Transverse colon (tissue), 4 donors: ENCODE results near the gene SLC3A2. TPM values are rescaled to one million over a fixed set of nuclear protein-coding genes. Genes with fewer than 3 reads are reported as not detected.

Experiments used
- DNase-seq: peaks from one replicate; pipeline ENCODE4 v3.0.0-alpha.2; 2019
- H3K27ac ChIP-seq, 4 donors: fragments of 200-600 bp; sonication (generic); 2 replicates each; pipeline ENCODE4 v1.5.1; 2016 to 2018; ENCODE audit warnings: inconsistent platforms in 4 of 4
- H3K27me3 ChIP-seq: fragments of 200-600 bp; sonication (generic); 2 replicates; pipeline ENCODE4 v1.5.1; 2017; ENCODE audit warnings: inconsistent platforms
- H3K36me3 ChIP-seq, 4 donors: fragments of 200-600 bp; sonication (generic); 2 replicates each; pipeline ENCODE4 v1.5.1; 2017 to 2019; ENCODE audit warnings: inconsistent platforms in 4 of 4
- H3K4me1 ChIP-seq, 4 donors: fragments of 200-600 bp; sonication (generic); 2 replicates each; pipeline ENCODE4 v1.5.1; 2017 to 2020; ENCODE audit warnings: inconsistent platforms in 4 of 4
- H3K4me3 ChIP-seq, 4 donors: fragments of 200-600 bp; sonication (generic); 1 replicate in 1 of 4; 2 replicates in 3 of 4; pipeline versions ENCODE4 v1.5.1 to v1.6.1; 2017 to 2019; ENCODE audit warnings: inconsistent platforms in 4 of 4
- H3K9me3 ChIP-seq, 2 donors: fragments of 200-600 bp; sonication (generic); 2 replicates each; pipeline ENCODE4 v1.5.1; 2017 to 2019; ENCODE audit warnings: inconsistent platforms in 2 of 2
- CTCF ChIP-seq, 5 experiments: fragments of 200-600 bp in 3 of 5; fragments of 450-650 bp in 2 of 5; sonication (generic) in 3 of 5; IDR thresholded peaks; 1 replicate in 2 of 5; 2 replicates in 3 of 5; pipeline ENCODE4 v1.5.1; 2016 to 2017; ENCODE audit warnings: antibody characterized with exemption in 5 of 5, inconsistent platforms in 3 of 5, mild to moderate bottlenecking in 2 of 5, moderate library complexity in 1 of 5
- EP300 ChIP-seq: sonication (generic); formaldehyde crosslinking; IDR thresholded peaks from one replicate; pipeline ENCODE4 v1.6.1; 2017; ENCODE audit warnings: antibody characterized with exemption, low read depth
- POLR2A ChIP-seq: fragments of 450-650 bp; IDR thresholded peaks from one replicate; pipeline ENCODE4 v1.6.1; 2016; ENCODE audit warnings: antibody characterized with exemption, mild to moderate bottlenecking, moderate library complexity
- POLR2AphosphoS5 ChIP-seq, 3 donors: sonication (generic); formaldehyde crosslinking; IDR thresholded peaks; one replicate each; pipeline ENCODE4 v1.6.1; 2016; ENCODE audit warnings: antibody characterized with exemption in 3 of 3
- WGBS, 2 donors: methylation state at CpG; one replicate each; pipeline ENCODE4 v1.1.5; 2018; ENCODE audit warnings: low coverage in 1 of 2; 5-methylcytosine and 5-hydroxymethylcytosine counted together
- in situ Hi-C, 4 donors: fragments of 200-750 bp; cut with MboI; loops; one replicate each; pipeline versions ENCODE4 v1.15.0 to v1.15.1; 2017; ENCODE audit warnings: low sequenced_read_pairs in 3 of 4, low pct_ligation_motif_present in 1 of 4, low pct_unique_long_range_greater_than_20kb in 1 of 4
- intact Hi-C: fragments of 100-400 bp; cut with DNase I; formaldehyde crosslinking; loops from one replicate; pipeline ENCODE4 v1.15.1; 2023; ENCODE audit warnings: low total_unique reads
- total RNA-seq, 4 donors: library from RNA; depleted of rRNA; stranded (reverse); fragments of >200 nt; gene quantifications; one replicate each; pipeline ENCODE4 v1.1.0, GENCODE V29; 2016

Gene SLC3A2
- total RNA-seq, 4 donors from 2014 or later = 32.4 to 163 (median 129) TPM

DNA sequence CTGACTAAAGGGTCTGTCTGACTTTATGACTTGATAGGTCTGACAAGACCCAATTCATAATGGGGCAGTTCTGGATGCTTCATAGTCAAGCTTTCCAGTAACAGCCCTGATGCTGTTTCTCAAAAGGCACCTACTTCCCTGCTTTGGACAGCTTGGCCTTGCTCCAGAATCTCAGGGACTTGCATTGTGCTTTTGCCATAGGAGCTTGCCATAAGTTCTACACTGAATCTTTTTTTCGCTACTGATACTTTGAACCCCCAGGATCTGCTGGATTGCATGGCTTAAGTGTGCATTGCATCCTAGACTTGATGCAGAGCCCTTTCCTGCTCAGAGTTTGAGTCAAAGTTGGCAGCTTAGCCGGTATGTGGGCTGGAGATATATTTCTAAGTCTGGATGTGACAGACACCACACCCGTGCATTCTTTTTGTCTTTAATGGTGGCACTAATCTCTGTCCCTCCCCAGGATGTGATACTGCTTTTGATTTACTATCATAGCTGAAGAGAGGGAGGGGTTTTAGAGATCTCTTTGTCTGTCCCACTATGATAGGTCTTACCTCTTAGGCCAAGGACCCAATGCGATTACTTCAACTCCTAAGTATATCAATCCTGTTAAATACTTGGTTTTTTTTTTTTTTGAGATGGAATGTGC, 16.9 kb upstream of the SLC3A2 start:
- TF ChIP-seq CTCF (IDR thresholded peaks at IDR 0.05) (no peak), POLR2AphosphoS5 (IDR thresholded peaks at IDR 0.05) (no peak), EP300 (no peak), POLR2A (no peak)
- H3K27me3 ChIP-seq = no peaks in the 10 kb centered on the region
- intact Hi-C loops = loop anchor here (2.0 kb wide), 1 partner anchor 77 kb away; the partner anchor contains the start of gene TMEM179B
- DNase-seq = no peak
- no peaks in the 10 kb centered on the region for H3K36me3 ChIP-seq
- no peaks in the 10 kb centered on the region for H3K9me3 ChIP-seq
- H3K4me3 ChIP-seq = no peak overlapping the region
- no peak overlapping the region for H3K27ac ChIP-seq
- H3K4me1 ChIP-seq = peaks cover 0 to 7% (median 2%) of the 10 kb centered on the region in 4 donors
- in situ Hi-C loops = loop anchor here (5.0 to 25.0 kb wide), 4 partner anchors 77 to 477 kb away; partner anchors contain the start of genes TMEM179B (in 3 of the 4) and TUT1 (in 1 of the 4)
- WGBS, 2 donors = 83 to 89% methylated on average over 1 to 4 of the region's 4 CpGs

DNA sequence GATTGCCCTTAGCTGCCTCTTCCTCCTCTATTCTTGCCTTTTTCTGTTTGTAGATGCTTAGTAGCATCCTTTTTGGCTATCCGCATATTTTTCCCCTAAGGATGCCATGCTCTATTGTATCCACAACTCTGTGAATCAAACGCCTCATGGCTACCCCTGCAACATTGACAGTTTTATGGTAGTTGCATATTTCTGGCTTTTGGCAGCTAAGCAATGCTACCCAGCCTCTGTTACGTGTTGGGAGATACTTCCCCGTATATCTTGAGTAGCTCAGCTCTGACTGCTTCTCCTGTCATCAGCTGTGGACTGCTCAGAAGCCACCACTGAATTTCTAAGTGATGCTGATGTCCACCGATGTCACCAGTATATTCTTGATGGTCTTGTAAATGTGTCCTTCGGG, 15.1 kb upstream of the SLC3A2 start:
- H3K36me3 ChIP-seq = no peaks in the 10 kb centered on the region
- no peak overlapping the region for H3K27ac ChIP-seq
- H3K9me3 ChIP-seq = no peaks in the 10 kb centered on the region
- intact Hi-C loops = loop anchor here (2.0 kb wide), 1 partner anchor 79 kb away; the partner anchor contains the start of gene TMEM179B
- DNase-seq = no peak
- no peak overlapping the region for H3K4me3 ChIP-seq
- no peaks in the 10 kb centered on the region for H3K27me3 ChIP-seq
- no peak for TF ChIP-seq POLR2A
- no peak for TF ChIP-seq CTCF (IDR thresholded peaks at IDR 0.05)
- TF ChIP-seq POLR2AphosphoS5 (IDR thresholded peaks at IDR 0.05) = no peak
- no peak for TF ChIP-seq EP300
- peaks cover 0 to 7% (median 2%) of the 10 kb centered on the region in 4 donors for H3K4me1 ChIP-seq
- in situ Hi-C loops = loop anchor here in 3 of 4 donors (10.0 to 25.0 kb wide), 3 partner anchors 81 to 478 kb away; partner anchors contain the start of genes TMEM179B (in 1 of the 3) and TUT1 (in 1 of the 3)
- 54 to 76% methylated on average over 6 of the region's 6 CpGs for WGBS, 2 donors

GRCh38 chr11:62874851-62875250, 5.8 kb upstream of the SLC3A2 start:
- Histone ChIP-seq H3K4me3 (no peak overlapping the region), H3K4me1 (peaks cover 4 to 11% (median 8%) of the 10 kb centered on the region in 4 donors), H3K9me3 (no peaks in the 10 kb centered on the region), H3K27me3 (no peaks in the 10 kb centered on the region), H3K27ac (no peak overlapping the region), H3K36me3 (no peaks in the 10 kb centered on the region)
- in situ Hi-C loops (loop anchor here in 3 of 4 donors (25.0 kb wide), 2 partner anchors 288 to 488 kb away; partner anchors contain the start of gene TUT1 (in 1 of the 3)), intact Hi-C loops (no loop called here)
- TF ChIP-seq CTCF (IDR thresholded peaks at IDR 0.05) = no peak
- TF ChIP-seq POLR2AphosphoS5 (IDR thresholded peaks at IDR 0.05) = no peak
- no peak for TF ChIP-seq EP300
- no peak for TF ChIP-seq POLR2A
- no peak for DNase-seq
- 98 to 100% methylated on average over 2 to 7 of the region's 7 CpGs for WGBS, 2 donors

DNA sequence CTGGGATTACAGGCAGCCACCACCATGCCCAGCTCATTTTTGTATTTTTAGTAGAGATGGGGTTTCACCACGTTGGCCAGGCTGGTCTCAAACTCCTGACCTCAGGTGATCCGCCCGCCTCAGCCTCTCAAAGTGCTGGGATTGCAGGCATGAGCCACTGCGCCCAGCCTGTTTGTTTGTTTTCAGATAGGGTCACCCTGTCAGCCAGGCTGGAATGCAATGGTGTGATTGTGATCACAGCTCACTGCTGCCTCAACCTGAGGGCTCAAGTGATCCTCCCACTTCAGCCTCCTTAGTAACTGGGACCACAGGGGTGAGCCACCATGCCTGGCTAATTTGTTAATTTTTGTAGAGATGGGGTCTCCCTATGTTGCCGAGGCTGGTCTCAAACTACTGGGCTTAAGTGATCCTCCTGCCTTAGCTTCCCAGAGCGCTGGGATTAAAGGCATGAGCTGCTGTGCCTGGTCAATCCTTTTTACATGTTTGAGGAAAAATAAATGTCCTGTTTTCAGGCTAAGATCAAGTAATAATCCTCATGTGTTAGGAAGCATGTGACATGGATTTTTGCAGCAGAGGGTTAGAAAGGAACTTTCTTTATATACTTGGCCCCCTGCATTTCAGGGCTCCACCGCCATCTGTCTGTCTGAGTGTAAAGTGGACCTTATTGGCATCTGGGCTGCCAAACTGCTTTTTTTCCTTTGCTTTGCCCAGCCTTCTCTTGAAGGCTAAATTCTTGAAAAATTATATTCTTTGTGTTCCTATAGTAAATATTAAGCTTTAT, 4.8 kb upstream of the SLC3A2 start:
- Histone ChIP-seq H3K4me3 (no peak overlapping the region), H3K4me1 (peaks cover 9 to 18% (median 13%) of the 10 kb centered on the region in 4 donors), H3K27me3 (no peaks in the 10 kb centered on the region), H3K36me3 (no peaks in the 10 kb centered on the region), H3K9me3 (no peaks in the 10 kb centered on the region), H3K27ac (no peak overlapping the region)
- TF ChIP-seq POLR2AphosphoS5 (IDR thresholded peaks at IDR 0.05) = no peak
- TF ChIP-seq EP300 = no peak
- TF ChIP-seq CTCF (IDR thresholded peaks at IDR 0.05) = no peak
- TF ChIP-seq POLR2A = no peak
- in situ Hi-C loops = loop anchor here in 1 of 4 donors (25.0 kb wide), 1 partner anchor 489 kb away; no protein-coding TSS in a partner anchor
- intact Hi-C loops = no loop called here
- DNase-seq = no peak
- WGBS, 2 donors = 87% methylated on average over 7 of the region's 7 CpGs; no CpG with 5 or more reads in 1 of the 2 donors
